K562 (cell line): Measurements from ENCODE around the gene HDAC7.

ENCODE experiments used
- CHD1 ChIP-seq: fragments of 200-600 bp; sonication (generic); IDR thresholded peaks from one replicate; pipeline ENCODE4 v1.6.1; 2012; ENCODE audit warnings: mild to moderate bottlenecking, moderate library complexity, low read length, inconsistent platforms
- NFRKB ChIP-seq: fragments of 450-650 bp; IDR thresholded peaks from 2 replicates; pipeline ENCODE4 v1.6.1; 2016; ENCODE audit warnings: low read depth
- SRF ChIP-seq, 2 experiments: fragments of 250-450, 450-650 bp in 1 of 2; sonication (Bioruptor Pico) in 1 of 2; sonication (generic) in 1 of 2; formaldehyde crosslinking; IDR thresholded peaks; 2 replicates each; pipeline versions ENCODE4 v1.5.0 to v1.5.1; 2020 to 2022; ENCODE audit warnings: mild to moderate bottlenecking in 1 of 2, missing genetic modification reagents in 1 of 2
- ZNF707 ChIP-seq: fragments of 250-450 bp; sonication (Bioruptor Pico); conservative IDR thresholded peaks from 2 replicates; pipeline ENCODE4 v1.8.0; 2022; ENCODE audit warnings: inconsistent platforms, mild to moderate bottlenecking, moderate library complexity

GRCh38 chr12:47800582-47800981 is 19.1 kb downstream of the HDAC7 start:
- TF ChIP-seq ZNF707 (CRISPR knock-in tag), result no peak
- no peak for TF ChIP-seq NFRKB
- no peak for TF ChIP-seq SRF (CRISPR knock-in tag; IDR thresholded peaks at IDR 0.05)
- no peak for TF ChIP-seq CHD1
